Esophagus muscularis mucosa (tissue), 4 donors: Measurements from ENCODE around the gene DAB2IP. TPM values are rescaled to one million over a fixed set of nuclear protein-coding genes. Genes with fewer than 3 reads are reported as not detected.

ENCODE experiments used
- DNase-seq: peaks from one replicate; pipeline ENCODE4 v3.0.0-alpha.2; 2017; ENCODE audit errors: extremely low spot score
- H3K27ac ChIP-seq, 4 donors: fragments of 200-600 bp; sonication (generic); replicated peaks in 1 of 4; 1 replicate in 3 of 4; 2 replicates in 1 of 4; pipeline ENCODE4 v1.5.1; 2016 to 2019; ENCODE audit warnings: mild to moderate bottlenecking in 1 of 4
- H3K27me3 ChIP-seq, 4 donors: fragments of 200-600 bp; sonication (generic); one replicate each; pipeline versions ENCODE4 v1.5.1 to v1.6.0; 2016 to 2019
- H3K36me3 ChIP-seq, 4 donors: fragments of 200-600 bp; sonication (generic); one replicate each; pipeline ENCODE4 v1.5.1; 2016 to 2019
- H3K4me1 ChIP-seq, 4 donors: fragments of 200-600 bp; sonication (generic); one replicate each; pipeline ENCODE4 v1.5.1; 2016 to 2019
- H3K4me3 ChIP-seq, 4 donors: fragments of 200-600 bp; sonication (generic); 1 replicate in 2 of 4; 2 replicates in 2 of 4; pipeline ENCODE4 v1.5.1; 2016 to 2019; ENCODE audit warnings: mild to moderate bottlenecking in 4 of 4, moderate library complexity in 1 of 4
- H3K9me3 ChIP-seq, 4 donors: fragments of 200-600 bp; sonication (generic); 1 replicate in 3 of 4; 2 replicates in 1 of 4; pipeline ENCODE4 v1.5.1; 2016 to 2019
- EP300 ChIP-seq: sonication (generic); formaldehyde crosslinking; IDR thresholded peaks from one replicate; pipeline ENCODE4 v1.6.1; 2017; ENCODE audit warnings: antibody characterized with exemption
- POLR2A ChIP-seq: fragments of 450-650 bp; IDR thresholded peaks from one replicate; pipeline ENCODE4 v1.6.1; 2017; ENCODE audit warnings: antibody characterized with exemption, moderate library complexity, mild to moderate bottlenecking, low read depth
- POLR2AphosphoS5 ChIP-seq, 2 donors: sonication (generic); formaldehyde crosslinking; IDR thresholded peaks; one replicate each; pipeline ENCODE4 v1.6.1; 2017; ENCODE audit warnings: antibody characterized with exemption in 2 of 2
- WGBS: methylation state at CpG from one replicate; pipeline ENCODE4 v1.1.5; 2018; 5-methylcytosine and 5-hydroxymethylcytosine counted together
- intact Hi-C: fragments of 100-400 bp; cut with DNase I; formaldehyde crosslinking; loops from one replicate; pipeline ENCODE4 v1.15.1; 2023
- total RNA-seq, 4 donors: library from RNA; depleted of rRNA; stranded (reverse); fragments of >200 nt; gene quantifications; one replicate each; pipeline versions ENCODE4 v1.1.0 to v1.2.1, GENCODE V29; 2016
- TF ChIP-seq, protein P1 (sequence below), 3 experiments: fragments of 200-600 bp in 2 of 3; fragments of 450-650 bp in 1 of 3; sonication (generic) in 2 of 3; IDR thresholded peaks; one replicate each; pipeline ENCODE4 v1.5.1; 2017 to 2019; ENCODE audit warnings: antibody characterized with exemption in 3 of 3, mild to moderate bottlenecking in 2 of 3, moderate library complexity in 1 of 3

The DAB2IP gene
- total RNA-seq, 4 donors from 2014 or later = 41.7 to 102 (median 62.4) TPM

DNA sequence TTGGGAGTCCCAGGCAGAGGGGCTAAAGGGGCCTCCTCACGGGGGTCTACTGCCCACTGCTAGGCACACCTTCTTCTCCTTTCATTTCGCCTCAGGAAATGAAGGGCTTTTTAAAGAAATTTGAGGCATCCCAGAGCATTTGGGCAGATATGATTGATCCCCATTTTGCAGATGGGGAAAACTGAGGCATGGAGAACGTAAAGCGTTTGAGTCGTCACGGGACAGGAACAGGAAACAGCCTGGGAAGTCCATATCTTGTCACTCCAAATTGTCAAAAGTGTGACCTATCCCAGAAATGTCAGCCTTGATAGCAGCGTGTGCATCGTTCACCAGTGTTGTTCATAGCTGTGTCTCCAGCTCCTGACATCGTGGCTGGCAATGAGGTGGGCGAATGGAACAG is 98.2 kb downstream of the DAB2IP start:
- Histone ChIP-seq H3K4me3 (no peak overlapping the region), H3K27ac (peak overlapping the region; percentile 69 to 94 (median 86)), H3K9me3 (no peaks in the 10 kb centered on the region), H3K27me3 (no peaks in the 10 kb centered on the region), H3K36me3 (peaks cover 0 to 8% (median 0%) of the 10 kb centered on the region in 4 donors), H3K4me1 (peaks cover 95 to 100% (median 100%) of the 10 kb centered on the region in 4 donors)
- intact Hi-C loops = loop anchor here (10.0 kb wide), 1 partner anchor 135 kb away; no protein-coding TSS in a partner anchor
- 88% methylated on average over 10 of the region's 10 CpGs for WGBS
- no peak for DNase-seq
- TF ChIP-seq, protein P1, sequence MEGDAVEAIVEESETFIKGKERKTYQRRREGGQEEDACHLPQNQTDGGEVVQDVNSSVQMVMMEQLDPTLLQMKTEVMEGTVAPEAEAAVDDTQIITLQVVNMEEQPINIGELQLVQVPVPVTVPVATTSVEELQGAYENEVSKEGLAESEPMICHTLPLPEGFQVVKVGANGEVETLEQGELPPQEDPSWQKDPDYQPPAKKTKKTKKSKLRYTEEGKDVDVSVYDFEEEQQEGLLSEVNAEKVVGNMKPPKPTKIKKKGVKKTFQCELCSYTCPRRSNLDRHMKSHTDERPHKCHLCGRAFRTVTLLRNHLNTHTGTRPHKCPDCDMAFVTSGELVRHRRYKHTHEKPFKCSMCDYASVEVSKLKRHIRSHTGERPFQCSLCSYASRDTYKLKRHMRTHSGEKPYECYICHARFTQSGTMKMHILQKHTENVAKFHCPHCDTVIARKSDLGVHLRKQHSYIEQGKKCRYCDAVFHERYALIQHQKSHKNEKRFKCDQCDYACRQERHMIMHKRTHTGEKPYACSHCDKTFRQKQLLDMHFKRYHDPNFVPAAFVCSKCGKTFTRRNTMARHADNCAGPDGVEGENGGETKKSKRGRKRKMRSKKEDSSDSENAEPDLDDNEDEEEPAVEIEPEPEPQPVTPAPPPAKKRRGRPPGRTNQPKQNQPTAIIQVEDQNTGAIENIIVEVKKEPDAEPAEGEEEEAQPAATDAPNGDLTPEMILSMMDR (IDR thresholded peaks at IDR 0.05) = no peak
- TF ChIP-seq EP300 = no peak
- TF ChIP-seq POLR2A = no peak
- TF ChIP-seq POLR2AphosphoS5 (IDR thresholded peaks at IDR 0.05) = no peak

DNA sequence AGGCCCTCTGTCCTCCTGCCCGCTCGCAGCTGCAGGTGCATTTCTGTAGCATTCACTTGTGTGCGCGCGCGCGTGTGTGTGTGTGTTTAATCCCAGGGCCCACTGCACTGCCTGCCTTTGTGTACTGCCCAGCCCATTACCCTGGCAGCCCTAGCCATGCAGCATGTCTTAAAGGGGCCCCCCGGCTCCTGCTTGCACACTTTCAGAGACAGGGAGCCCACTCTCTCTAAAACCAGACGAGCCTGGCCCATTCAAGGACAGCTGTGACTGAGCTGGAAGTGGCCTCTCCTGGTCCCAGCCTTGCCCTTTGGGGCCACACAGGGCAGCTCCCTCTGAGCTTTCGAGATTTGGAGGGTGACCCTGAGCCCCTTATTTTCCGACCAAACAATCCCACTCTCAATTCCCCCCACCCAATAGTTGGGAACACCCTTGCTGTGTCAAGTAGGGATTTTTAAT is 98.9 kb downstream of the DAB2IP start:
- peaks cover 0 to 8% (median 0%) of the 10 kb centered on the region in 4 donors for H3K36me3 ChIP-seq
- WGBS = 84% methylated on average over 11 of the region's 11 CpGs
- H3K4me1 ChIP-seq = peaks cover 95 to 100% (median 100%) of the 10 kb centered on the region in 4 donors
- no peak overlapping the region for H3K4me3 ChIP-seq
- DNase-seq = no peak
- TF ChIP-seq POLR2AphosphoS5 (IDR thresholded peaks at IDR 0.05) (no peak), POLR2A (no peak), EP300 (no peak)
- TF ChIP-seq, protein P1 (IDR thresholded peaks at IDR 0.05) = no peak
- intact Hi-C loops = loop anchor here (10.0 kb wide), 1 partner anchor 135 kb away; no protein-coding TSS in a partner anchor
- no peaks in the 10 kb centered on the region for H3K9me3 ChIP-seq
- no peaks in the 10 kb centered on the region for H3K27me3 ChIP-seq
- peak overlapping the region; percentile 44 to 94 (median 86) for H3K27ac ChIP-seq

DNA sequence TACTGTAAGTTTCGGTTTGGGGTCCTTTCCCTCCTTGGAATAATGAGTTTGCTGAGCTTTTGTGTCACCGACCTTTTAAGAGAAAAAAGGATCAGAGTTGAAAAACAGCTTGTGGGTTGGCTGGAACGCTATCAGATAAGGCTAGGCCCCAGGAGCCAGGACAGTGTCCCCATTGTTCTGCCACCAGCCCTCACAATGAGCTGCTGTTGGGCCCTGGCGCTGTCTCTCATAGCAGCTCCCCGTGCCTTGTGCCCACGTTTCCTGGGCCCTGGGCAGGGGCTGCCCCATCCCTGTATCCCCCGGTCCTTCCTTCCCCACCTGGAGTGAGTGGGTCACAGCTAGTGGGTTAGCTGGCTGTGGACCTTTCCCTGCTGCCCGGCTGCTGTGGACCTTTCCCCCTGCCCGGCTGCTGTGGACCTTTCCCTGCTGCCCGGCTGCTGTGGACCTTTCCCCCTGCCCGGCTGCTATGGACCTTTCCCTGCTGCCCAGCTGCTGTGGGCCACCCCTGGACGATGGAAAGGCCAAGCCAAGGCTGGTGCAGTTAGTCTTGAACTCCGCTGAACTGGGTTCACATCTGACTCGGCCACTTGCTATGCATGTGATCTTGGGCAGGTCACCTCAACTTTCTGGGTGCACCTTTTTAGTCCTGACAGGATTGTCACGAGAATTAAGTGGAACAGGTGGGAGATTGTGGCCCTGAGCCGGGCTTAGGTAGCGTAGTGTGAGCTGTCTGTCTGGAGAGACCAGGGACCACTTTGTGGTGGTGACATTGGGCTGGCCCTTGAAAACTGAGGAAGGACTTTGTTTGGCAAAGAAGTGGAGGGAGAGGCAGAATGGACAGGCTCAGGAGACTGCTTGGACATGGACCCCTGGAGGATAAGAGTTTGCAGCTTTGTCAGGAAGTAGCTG is 99.5 kb downstream of the DAB2IP start:
- Histone ChIP-seq H3K9me3 (no peaks in the 10 kb centered on the region), H3K4me1 (peaks cover 95 to 100% (median 100%) of the 10 kb centered on the region in 4 donors), H3K36me3 (peaks cover 0 to 8% (median 0%) of the 10 kb centered on the region in 4 donors), H3K4me3 (no peak overlapping the region), H3K27me3 (no peaks in the 10 kb centered on the region), H3K27ac (peak overlapping the region; percentile 44 to 94 (median 86))
- intact Hi-C loops = loop anchor here (10.0 kb wide), 1 partner anchor 134 kb away; no protein-coding TSS in a partner anchor
- 80% methylated on average over 10 of the region's 17 CpGs for WGBS
- DNase-seq = no peak
- no peak for TF ChIP-seq EP300
- no peak for TF ChIP-seq POLR2A
- TF ChIP-seq POLR2AphosphoS5 (IDR thresholded peaks at IDR 0.05) = no peak
- TF ChIP-seq, protein P1 (IDR thresholded peaks at IDR 0.05) = no peak

DNA sequence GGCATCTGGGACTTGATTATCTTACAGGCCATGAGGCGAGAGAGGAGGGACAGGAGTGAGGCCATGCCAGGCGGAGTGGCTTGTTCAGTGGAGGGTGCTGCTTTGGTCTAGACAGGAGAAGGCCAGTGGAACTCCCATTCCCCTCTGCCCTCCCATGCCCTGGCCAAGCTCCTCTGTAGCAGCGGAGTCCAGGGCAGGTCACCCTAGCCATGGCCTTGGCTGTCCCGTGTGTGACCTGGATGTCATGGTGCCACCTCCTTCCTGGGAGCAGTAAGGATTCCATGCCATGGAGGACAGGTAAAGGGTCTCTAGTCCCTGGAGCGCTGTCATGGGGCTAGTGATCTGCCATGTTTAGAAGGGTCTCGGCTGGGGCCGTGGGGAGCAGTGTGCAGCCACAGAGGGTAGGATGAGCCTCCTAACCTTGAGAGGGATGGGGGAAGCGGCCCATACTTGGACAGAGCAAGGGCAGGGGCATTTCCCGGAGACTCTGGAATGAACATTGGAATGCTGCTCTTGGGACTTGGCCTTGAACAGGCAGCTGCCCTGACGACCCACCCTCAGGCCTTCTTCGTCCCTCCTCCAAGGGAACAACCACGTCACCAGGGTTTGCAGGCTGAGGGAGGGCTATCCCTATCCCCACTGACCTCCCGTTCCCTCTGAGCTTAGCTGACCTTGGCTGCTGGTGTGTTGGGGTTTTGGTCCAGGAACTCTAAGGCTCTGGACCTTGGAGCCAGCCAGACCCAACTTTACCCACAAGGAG is 100.4 kb downstream of the DAB2IP start:
- peak in 1 of 2 donors; percentile 32 for TF ChIP-seq POLR2AphosphoS5 (IDR thresholded peaks at IDR 0.05)
- TF ChIP-seq, protein P1 (IDR thresholded peaks at IDR 0.05) = no peak
- Histone ChIP-seq H3K27ac (peak overlapping the region; percentile 30 to 94 (median 86)), H3K9me3 (no peaks in the 10 kb centered on the region), H3K36me3 (peaks cover 0 to 8% (median under 1%) of the 10 kb centered on the region in 4 donors), H3K27me3 (no peaks in the 10 kb centered on the region), H3K4me1 (peaks cover 95 to 100% (median 100%) of the 10 kb centered on the region in 4 donors), H3K4me3 (no peak overlapping the region)
- no peak for DNase-seq
- 69% methylated on average over 11 of the region's 13 CpGs for WGBS
- intact Hi-C loops = loop anchor here (10.0 kb wide), 1 partner anchor 133 kb away; no protein-coding TSS in a partner anchor
